Motor neuron (in vitro differentiated cells): ENCODE results near the gene RBCK1. TPM values are rescaled to one million over a fixed set of nuclear protein-coding genes. Genes with fewer than 3 reads are reported as not detected.

ENCODE experiments used
- ATAC-seq, 8 experiments: fragments of 200-7000 bp; cut with Tn5 transposase; replicated peaks in 6 of 8; 2 replicates each; pipeline ENCODE4 v1.8.0; 2021; ENCODE audit warnings: mild to moderate bottlenecking in 8 of 8, moderate library complexity in 8 of 8
- H3K27ac ChIP-seq, 2 donors: fragments of 250-450 bp; sonication (Bioruptor Pico); 2 replicates each; pipeline ENCODE4 v1.9.0; 2021; ENCODE audit warnings: antibody characterized with exemption in 2 of 2, mild to moderate bottlenecking in 2 of 2, moderate library complexity in 1 of 2
- H3K4me1 ChIP-seq, 2 donors: fragments of 250-450 bp; sonication (Bioruptor Pico); replicated peaks in 1 of 2; 2 replicates each; pipeline ENCODE4 v1.6.1; 2021; ENCODE audit warnings: antibody characterized with exemption in 2 of 2, mild to moderate bottlenecking in 2 of 2, moderate library complexity in 1 of 2
- H3K4me3 ChIP-seq, 5 donors: fragments of 250-450 bp; sonication (Bioruptor Pico); 2 replicates each; pipeline ENCODE4 v1.9.0; 2021; ENCODE audit warnings: antibody characterized with exemption in 5 of 5, mild to moderate bottlenecking in 5 of 5, moderate library complexity in 4 of 5
- WGBS, 10 experiments: fragments of 450-650 bp; shearing (Covaris generic); methylation state at CpG; one replicate each; pipeline ENCODE4 v1.0.0; 2022; 5-methylcytosine and 5-hydroxymethylcytosine counted together
- in situ Hi-C, 9 experiments: fragments of 400-800 bp; cut with MboI; loops; one replicate each; pipeline ENCODE4 v1.15.0; 2021; ENCODE audit warnings: low sequenced_read_pairs in 9 of 9, low pct_unique_long_range_greater_than_20kb in 2 of 9; ENCODE audit not compliant: unreplicated experiment in 9 of 9
- total RNA-seq, 8 experiments: library from RNA; unstranded; fragments of 300-600 nt; gene quantifications; 2 replicates each; pipeline versions ENCODE4 v1.2.3 to v1.2.4, GENCODE V29; 2022

The RBCK1 gene
- total RNA-seq, 8 experiments from 2014 or later, result 24.7 to 101 (median 45.5) TPM

DNA sequence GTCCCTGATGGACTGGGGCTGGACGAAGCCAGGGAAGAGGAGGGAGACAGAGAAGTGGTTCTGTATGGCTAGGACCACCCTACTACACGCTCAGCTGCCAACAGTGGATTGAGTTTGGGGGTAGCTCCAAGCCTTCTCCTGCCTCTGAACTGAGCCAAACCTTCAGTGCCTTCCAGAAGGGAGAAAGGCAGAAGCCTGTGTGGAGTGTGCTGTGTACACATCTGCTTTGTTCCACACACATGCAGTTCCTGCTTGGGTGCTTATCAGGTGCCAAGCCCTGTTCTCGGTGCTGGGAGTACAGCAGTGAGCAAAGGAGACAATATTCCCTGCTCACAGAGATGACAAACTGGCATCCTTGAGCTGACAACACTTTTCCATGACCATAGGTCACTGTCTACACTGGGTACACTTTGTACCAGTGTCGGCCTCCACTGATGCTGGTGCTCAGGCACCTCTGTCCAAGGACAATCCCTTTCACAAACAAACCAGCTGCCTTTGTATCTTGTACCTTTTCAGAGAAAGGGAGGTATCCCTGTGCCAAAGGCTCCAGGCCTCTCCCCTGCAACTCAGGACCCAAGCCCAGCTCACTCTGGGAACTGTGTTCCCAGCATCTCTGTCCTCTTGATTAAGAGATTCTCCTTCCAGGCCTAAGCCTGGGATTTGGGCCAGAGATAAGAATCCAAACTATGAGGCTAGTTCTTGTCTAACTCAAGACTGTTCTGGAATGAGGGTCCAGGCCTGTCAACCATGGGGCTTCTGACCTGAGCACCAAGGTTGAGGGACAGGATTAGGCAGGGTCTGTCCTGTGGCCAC lies 11.3 kb upstream of the RBCK1 start:
- peak in 1 of 8 experiments; percentile 6 for ATAC-seq
- Histone ChIP-seq H3K4me1 (peaks cover 17 to 20% of the 10 kb centered on the region in 2 donors), H3K27ac (no peak overlapping the region), H3K4me3 (no peak overlapping the region)
- in situ Hi-C loops, result no loop called here
- WGBS, 10 experiments, result 86 to 100% (median 95%) methylated on average over 1 to 2 of the region's 4 CpGs; no CpG with 5 or more reads in 4 of the 10 experiments

- no peak overlapping the region for H3K27ac ChIP-seq
- in situ Hi-C loops, result no loop called here
- 53 to 100% (median 90%) methylated on average over 1 to 5 of the region's 6 CpGs; no CpG with 5 or more reads in 1 of the 10 experiments for WGBS, 10 experiments
- no peak for ATAC-seq
- no peak overlapping the region for H3K4me3 ChIP-seq
- H3K4me1 ChIP-seq, result peaks cover 25 to 28% of the 10 kb centered on the region in 2 donors
These were observed 10.5 kb upstream of the RBCK1 start for GRCh38 chr20:397432-398237.

- 80 to 100% (median 98%) methylated on average over 1 to 5 of the region's 9 CpGs; no CpG with 5 or more reads in 4 of the 10 experiments for WGBS, 10 experiments
- in situ Hi-C loops, result no loop called here
- no peak for ATAC-seq
- H3K27ac ChIP-seq, result peak overlapping the region in 1 of 2 donors; percentile 12
- H3K4me1 ChIP-seq, result peaks cover 25 to 28% of the 10 kb centered on the region in 2 donors
- H3K4me3 ChIP-seq, result no peak overlapping the region
These were observed 8.9 kb upstream of the RBCK1 start for GRCh38 chr20:399182-399707.

DNA sequence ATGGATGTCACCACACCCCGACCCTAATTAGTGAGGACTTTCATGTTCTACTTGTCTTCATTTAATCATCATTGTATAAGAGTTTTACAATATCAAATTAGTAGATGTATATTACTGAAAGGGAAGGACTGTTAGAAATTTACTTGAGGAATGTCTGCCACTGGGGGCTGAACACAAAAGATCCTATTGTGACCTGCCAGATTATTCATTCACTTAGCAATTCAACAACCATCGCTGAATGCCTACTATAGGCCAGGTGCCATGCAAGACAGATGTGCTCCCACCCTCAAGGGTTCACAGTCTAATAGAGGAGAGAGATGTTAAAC lies 8.0 kb upstream of the RBCK1 start:
- Histone ChIP-seq H3K27ac (peak overlapping the region; percentile 96 to 97), H3K4me3 (no peak overlapping the region), H3K4me1 (peaks cover 25 to 28% of the 10 kb centered on the region in 2 donors)
- peak in 4 of 8 experiments; percentile 10 to 88 (median 68) for ATAC-seq
- in situ Hi-C loops, result no loop called here
- WGBS, 10 experiments, result 0 to 58% (median 20%) methylated on average over 1 to 2 of the region's 2 CpGs; no CpG with 5 or more reads in 3 of the 10 experiments

GRCh38 chr20:400454-401275 lies 7.4 kb upstream of the RBCK1 start:
- Histone ChIP-seq H3K4me1 (peaks cover 25 to 28% of the 10 kb centered on the region in 2 donors), H3K27ac (peak overlapping the region; percentile 96 to 97), H3K4me3 (no peak overlapping the region)
- in situ Hi-C loops, result no loop called here
- 11 to 70% (median 58%) methylated on average over 1 to 5 of the region's 5 CpGs; no CpG with 5 or more reads in 2 of the 10 experiments for WGBS, 10 experiments
- ATAC-seq, result peak; percentile 51 to 88 (median 75)

GRCh38 chr20:401682-402495 lies 6.2 kb upstream of the RBCK1 start:
- Histone ChIP-seq H3K4me3 (peak overlapping the region in 1 of 5 donors; percentile 7), H3K4me1 (peaks cover 25 to 30% of the 10 kb centered on the region in 2 donors), H3K27ac (peak overlapping the region; percentile 96 to 97)
- peak in 5 of 8 experiments; percentile 82 to 93 (median 91) for ATAC-seq
- in situ Hi-C loops, result no loop called here
- 44 to 84% (median 65%) methylated on average over 1 to 7 of the region's 9 CpGs for WGBS, 10 experiments

- Histone ChIP-seq H3K4me3 (no peak overlapping the region), H3K4me1 (peaks cover 25 to 33% of the 10 kb centered on the region in 2 donors), H3K27ac (peak overlapping the region; percentile 96 to 97)
- WGBS, 10 experiments, result 100% methylated on average over 1 of the region's 2 CpGs; no CpG with 5 or more reads in 7 of the 10 experiments
- in situ Hi-C loops, result no loop called here
- peak in 4 of 8 experiments; percentile 2 to 13 (median 3) for ATAC-seq
These were observed 5.6 kb upstream of the RBCK1 start for GRCh38 chr20:402496-402885.

- H3K27ac ChIP-seq, result peak overlapping the region; percentile 96 to 97
- H3K4me3 ChIP-seq, result no peak overlapping the region
- in situ Hi-C loops, result no loop called here
- H3K4me1 ChIP-seq, result peaks cover 25 to 33% of the 10 kb centered on the region in 2 donors
- 70 to 100% (median 96%) methylated on average over 1 to 6 of the region's 6 CpGs; no CpG with 5 or more reads in 3 of the 10 experiments for WGBS, 10 experiments
- ATAC-seq, result no peak
These were observed 5.1 kb upstream of the RBCK1 start for GRCh38 chr20:402898-403581.

DNA sequence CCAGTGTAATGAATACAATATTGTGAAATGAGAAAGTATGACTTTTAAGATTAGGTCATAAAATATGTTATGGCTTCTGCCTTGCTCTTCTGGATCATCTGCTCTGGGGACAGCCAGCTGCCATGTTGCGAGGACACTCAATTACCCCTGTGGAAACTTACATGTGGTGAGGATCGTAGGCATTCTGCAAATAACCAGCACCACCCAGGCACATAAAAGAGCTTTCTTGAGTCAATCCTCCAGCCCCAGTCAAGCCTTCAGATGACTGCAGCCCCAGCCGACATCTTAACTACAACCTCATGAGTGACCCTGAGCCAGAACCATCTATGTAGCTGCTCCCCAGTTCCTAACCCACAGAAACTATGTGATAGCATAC lies 4.5 kb upstream of the RBCK1 start:
- in situ Hi-C loops, result no loop called here
- Histone ChIP-seq H3K4me3 (no peak overlapping the region), H3K27ac (no peak overlapping the region), H3K4me1 (peaks cover 25 to 33% of the 10 kb centered on the region in 2 donors)
- no peak for ATAC-seq
- 60 to 100% (median 92%) methylated on average over 1 to 2 of the region's 3 CpGs; no CpG with 5 or more reads in 5 of the 10 experiments for WGBS, 10 experiments

GRCh38 chr20:404088-404487 lies 4.0 kb upstream of the RBCK1 start:
- WGBS, 10 experiments, result 79 to 100% (median 95%) methylated on average over 1 to 4 of the region's 4 CpGs; no CpG with 5 or more reads in 2 of the 10 experiments
- ATAC-seq, result no peak
- Histone ChIP-seq H3K27ac (no peak overlapping the region), H3K4me1 (peaks cover 26 to 34% of the 10 kb centered on the region in 2 donors), H3K4me3 (no peak overlapping the region)
- in situ Hi-C loops, result no loop called here
